Epithelial cell of prostate (primary cell): ENCODE results near the gene SERPINB6.
A peak's percentile ranks its signal among the peaks of the same experiment; 100 is the strongest.
"Not testable (repeated sequence)": the region's sequence is repeated elsewhere in the genome, so short reads cannot be mapped to it uniquely, and the experiment has no call there.

Source experiments
- DNase-seq: peaks from one replicate; pipeline ENCODE4 v3.0.0-alpha.2; 2011; ENCODE audit warnings: low read depth, low spot score
- H3K27ac ChIP-seq: fragments of 450-650 bp; 2 replicates; pipeline ENCODE4 v1.5.1; 2017; ENCODE audit warnings: mild to moderate bottlenecking

SERPINB6 gene

GRCh38 chr6:2942116-2942515 is 29.3 kb downstream of the SERPINB6 start:
- not testable (repeated sequence) for H3K27ac ChIP-seq, DNase-seq

GRCh38 chr6:2940851-2941250 is 30.5 kb downstream of the SERPINB6 start:
- H3K27ac ChIP-seq: no peak overlapping the region
- DNase-seq: no peak

- no peak for DNase-seq
- H3K27ac ChIP-seq: no peak overlapping the region
Observed at GRCh38 chr6:2940010-2940850, 31.1 kb downstream of the SERPINB6 start.

- no peak for DNase-seq
- no peak overlapping the region for H3K27ac ChIP-seq
Observed at GRCh38 chr6:2939315-2940009, 31.9 kb downstream of the SERPINB6 start.

GRCh38 chr6:2938632-2939083 is 32.7 kb downstream of the SERPINB6 start:
- no peak for DNase-seq
- no peak overlapping the region for H3K27ac ChIP-seq

GRCh38 chr6:2938004-2938631 is 33.2 kb downstream of the SERPINB6 start:
- DNase-seq: no peak
- no peak overlapping the region for H3K27ac ChIP-seq

GRCh38 chr6:2937627-2938003 is 33.8 kb downstream of the SERPINB6 start:
- no peak overlapping the region for H3K27ac ChIP-seq
- DNase-seq: no peak

GRCh38 chr6:2935566-2936291 is 35.6 kb downstream of the SERPINB6 start:
- DNase-seq: no peak

GRCh38 chr6:2934057-2934456 is 37.3 kb downstream of the SERPINB6 start:
- no peak overlapping the region for H3K27ac ChIP-seq
- DNase-seq: no peak

More at GRCh38 chr6:2935566-2936291, 35.6 kb downstream of the SERPINB6 start:
- no peak overlapping the region for H3K27ac ChIP-seq

GRCh38 chr6:2932911-2933310 is 38.5 kb downstream of the SERPINB6 start:
- not testable (repeated sequence) for DNase-seq, H3K27ac ChIP-seq

- H3K27ac ChIP-seq: no peak overlapping the region
- DNase-seq: peak; percentile 6
Observed at GRCh38 chr6:2931970-2932748, 39.2 kb downstream of the SERPINB6 start.

- no peak overlapping the region for H3K27ac ChIP-seq
- DNase-seq: no peak
Observed at GRCh38 chr6:2931055-2931454, 40.3 kb downstream of the SERPINB6 start.

- not testable (repeated sequence) for DNase-seq, H3K27ac ChIP-seq
Observed at GRCh38 chr6:2927931-2928330, 43.4 kb downstream of the SERPINB6 start.

GRCh38 chr6:2925842-2926747 is 45.3 kb downstream of the SERPINB6 start:
- not testable (repeated sequence) for DNase-seq, H3K27ac ChIP-seq

- DNase-seq: no peak
- H3K27ac ChIP-seq: no peak overlapping the region
Observed at GRCh38 chr6:2921520-2922115, 49.7 kb downstream of the SERPINB6 start.

GRCh38 chr6:2920671-2921112 is 50.7 kb downstream of the SERPINB6 start:
- DNase-seq: no peak
- no peak overlapping the region for H3K27ac ChIP-seq

GRCh38 chr6:2919886-2920285 is 51.5 kb downstream of the SERPINB6 start:
- no peak for DNase-seq
- H3K27ac ChIP-seq: no peak overlapping the region

GRCh38 chr6:2919401-2919800 is 52.0 kb downstream of the SERPINB6 start:
- H3K27ac ChIP-seq: no peak overlapping the region
- DNase-seq: no peak
